Fibroblast of mammary gland (primary cell): ENCODE data around the gene STARD3NL.
A peak's percentile ranks its signal among the peaks of the same experiment; 100 is the strongest.

ENCODE experiments used
- DNase-seq: peaks from one replicate; pipeline ENCODE4 v3.0.0-alpha.2; 2010; ENCODE audit warnings: low read depth
- H3K4me3 ChIP-seq: 2 replicates; pipeline ENCODE4 v1.5.1; 2011; ENCODE audit warnings: low read depth, mild to moderate bottlenecking, low read length, moderate library complexity; ENCODE audit not compliant: control insufficient read depth
- TF ChIP-seq, protein P1 (sequence below): conservative IDR thresholded peaks from 2 replicates; pipeline ENCODE4 v1.5.1; 2011; ENCODE audit warnings: low read depth, low read length, inconsistent platforms; ENCODE audit not compliant: control insufficient read depth, insufficient read depth

The STARD3NL gene

GRCh38 chr7:38273286-38273995 lies 95.4 kb downstream of the STARD3NL start, which contains the start of gene TARP:
Gene TARP, minus strand, starts transcription at chr7:38273636.
- no peak within 1 kb of the TSS for H3K4me3 ChIP-seq
- TF ChIP-seq, protein P1, sequence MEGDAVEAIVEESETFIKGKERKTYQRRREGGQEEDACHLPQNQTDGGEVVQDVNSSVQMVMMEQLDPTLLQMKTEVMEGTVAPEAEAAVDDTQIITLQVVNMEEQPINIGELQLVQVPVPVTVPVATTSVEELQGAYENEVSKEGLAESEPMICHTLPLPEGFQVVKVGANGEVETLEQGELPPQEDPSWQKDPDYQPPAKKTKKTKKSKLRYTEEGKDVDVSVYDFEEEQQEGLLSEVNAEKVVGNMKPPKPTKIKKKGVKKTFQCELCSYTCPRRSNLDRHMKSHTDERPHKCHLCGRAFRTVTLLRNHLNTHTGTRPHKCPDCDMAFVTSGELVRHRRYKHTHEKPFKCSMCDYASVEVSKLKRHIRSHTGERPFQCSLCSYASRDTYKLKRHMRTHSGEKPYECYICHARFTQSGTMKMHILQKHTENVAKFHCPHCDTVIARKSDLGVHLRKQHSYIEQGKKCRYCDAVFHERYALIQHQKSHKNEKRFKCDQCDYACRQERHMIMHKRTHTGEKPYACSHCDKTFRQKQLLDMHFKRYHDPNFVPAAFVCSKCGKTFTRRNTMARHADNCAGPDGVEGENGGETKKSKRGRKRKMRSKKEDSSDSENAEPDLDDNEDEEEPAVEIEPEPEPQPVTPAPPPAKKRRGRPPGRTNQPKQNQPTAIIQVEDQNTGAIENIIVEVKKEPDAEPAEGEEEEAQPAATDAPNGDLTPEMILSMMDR = no peak
- DNase-seq = no peak

- DNase-seq = peak; percentile 1
- TF ChIP-seq, protein P1 = no peak
- H3K4me3 ChIP-seq = no peak overlapping the region
Observed at GRCh38 chr7:38274486-38274885, 96.4 kb downstream of the STARD3NL start.

DNA sequence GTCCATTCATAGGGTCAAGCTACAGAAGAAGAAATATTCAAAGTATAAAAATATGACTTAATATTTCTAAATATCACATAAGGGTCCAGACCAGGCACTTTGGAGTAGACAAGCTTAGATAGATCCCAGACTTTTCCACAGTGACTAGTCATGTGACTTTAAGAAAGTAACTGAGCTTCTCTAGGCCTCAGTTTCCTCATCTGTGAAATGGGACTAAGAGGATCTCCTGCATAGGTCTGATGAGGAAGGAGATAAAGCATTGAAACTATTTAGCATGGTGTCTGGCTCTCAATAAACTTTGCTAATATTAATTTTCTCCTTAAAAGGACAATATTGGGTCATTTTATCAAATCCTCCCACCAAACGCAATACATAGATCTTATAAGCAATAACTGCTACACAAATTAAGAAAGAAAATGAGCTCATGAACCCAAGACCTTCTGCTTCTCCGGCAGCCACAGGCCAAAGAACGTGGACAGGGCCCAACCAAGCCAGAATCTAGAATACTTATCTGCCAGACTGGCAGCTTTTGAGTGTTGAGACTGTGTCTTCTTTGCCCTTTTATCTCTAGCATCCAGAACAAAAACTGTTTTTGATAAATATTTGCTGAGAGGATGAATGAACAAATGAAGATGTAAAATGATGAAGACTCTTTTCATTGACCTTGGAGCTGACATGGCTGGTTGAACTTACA lies 97.0 kb downstream of the STARD3NL start:
- no peak for DNase-seq
- TF ChIP-seq, protein P1 = no peak
- H3K4me3 ChIP-seq = no peak overlapping the region

DNA sequence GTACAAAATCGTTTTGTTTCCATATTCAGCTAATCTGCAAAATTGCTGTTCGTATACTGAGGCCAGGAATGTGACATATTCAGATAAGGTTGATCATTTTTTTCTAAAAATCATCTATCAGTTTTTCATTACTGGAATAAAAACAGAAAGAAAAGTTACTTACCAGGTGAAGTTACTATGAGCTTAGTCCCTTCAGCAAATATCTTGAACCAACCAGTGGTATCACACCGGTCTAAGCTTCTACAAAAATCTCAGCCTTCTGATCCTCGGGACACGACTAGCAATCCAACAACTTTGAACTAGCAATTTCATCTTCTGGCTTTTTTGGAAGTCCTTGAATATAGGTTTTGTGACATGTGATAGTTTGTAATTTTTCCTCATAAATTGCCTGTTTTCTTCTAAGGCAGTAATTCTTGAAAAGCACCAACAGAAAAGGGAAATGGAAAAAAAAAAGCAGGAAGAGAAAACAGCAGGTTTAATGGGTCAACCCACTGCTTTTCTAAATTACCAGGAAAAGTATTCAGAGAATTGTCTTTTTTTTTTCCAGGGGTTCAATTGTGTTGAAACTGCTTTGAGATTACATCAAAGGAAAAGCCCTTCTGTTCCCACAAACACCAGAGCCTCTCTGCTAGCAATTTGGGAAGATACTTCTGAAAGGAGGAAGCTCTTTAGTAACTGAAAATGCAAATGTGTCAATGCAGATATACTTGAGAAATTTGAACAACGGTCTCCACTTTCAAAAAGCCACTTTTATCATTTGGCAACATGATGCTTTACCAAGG lies 98.2 kb downstream of the STARD3NL start:
- DNase-seq = no peak
- no peak overlapping the region for H3K4me3 ChIP-seq

DNA sequence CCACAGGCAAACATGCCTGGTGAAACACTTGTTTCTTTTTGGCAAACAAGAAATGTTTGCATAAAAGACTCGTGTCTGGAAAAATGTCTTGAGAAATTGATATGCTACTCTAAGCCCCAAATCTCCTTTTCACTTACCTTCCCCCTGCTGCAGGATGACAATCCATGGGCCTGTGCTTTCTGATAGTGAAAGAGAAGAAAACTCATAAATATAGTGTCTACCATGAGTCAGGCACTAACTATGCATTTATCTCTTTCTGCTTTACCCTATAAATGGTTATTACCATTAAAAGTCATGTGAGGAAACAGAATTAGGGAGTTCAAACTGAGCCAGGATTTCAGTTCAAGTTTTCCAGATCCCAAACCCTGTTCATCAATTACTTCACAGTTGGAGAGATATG lies 102.0 kb downstream of the STARD3NL start:
- TF ChIP-seq, protein P1 = no peak
- DNase-seq = no peak
- H3K4me3 ChIP-seq = no peak overlapping the region

More for the DNA sequence above, 98.2 kb downstream of the STARD3NL start:
- TF ChIP-seq, protein P1 = no peak
